Activated T-cell treated with anti-CD3 and anti-CD28 coated beads, Interleukin-2, amount 50 U/mL, for 4 hours (primary cell): ENCODE measurements around the gene PDP2. TPM values are rescaled to one million over a fixed set of nuclear protein-coding genes. Genes with fewer than 3 reads are reported as not detected.

ENCODE experiments used
- ATAC-seq, 2 donors: fragments of 200-7000 bp; cut with Tn5 transposase; one replicate each; pipeline ENCODE4 v1.10.0; 2021
- DNase-seq: peaks from one replicate; pipeline ENCODE4 v3.0.0-alpha.2; 2020
- H3K27me3 Mint-ChIP-seq: one replicate; pipeline ENCODE4 v1.8.0; 2021; ENCODE audit warnings: low read depth, mixed read lengths
- H3K36me3 Mint-ChIP-seq: one replicate; pipeline ENCODE4 v1.8.0; 2022; ENCODE audit warnings: mixed read lengths; ENCODE audit not compliant: insufficient read depth
- H3K4me1 Mint-ChIP-seq: one replicate; pipeline ENCODE4 v1.8.0; 2021; ENCODE audit warnings: low read depth, mixed read lengths
- H3K4me3 Mint-ChIP-seq: one replicate; pipeline ENCODE4 v1.8.0; 2021; ENCODE audit warnings: mild to moderate bottlenecking, moderate library complexity, mixed read lengths
- H3K9me3 Mint-ChIP-seq: one replicate; pipeline ENCODE4 v1.8.0; 2021; ENCODE audit warnings: mixed read lengths
- total RNA-seq, 3 donors: library from RNA; stranded (reverse); gene quantifications; one replicate each; pipeline ENCODE4 v1.2.1, GENCODE V29; 2021

PDP2 gene
- total RNA-seq, 3 donors from 2014 or later = 27.4 to 31.1 (median 28.4) TPM

DNA sequence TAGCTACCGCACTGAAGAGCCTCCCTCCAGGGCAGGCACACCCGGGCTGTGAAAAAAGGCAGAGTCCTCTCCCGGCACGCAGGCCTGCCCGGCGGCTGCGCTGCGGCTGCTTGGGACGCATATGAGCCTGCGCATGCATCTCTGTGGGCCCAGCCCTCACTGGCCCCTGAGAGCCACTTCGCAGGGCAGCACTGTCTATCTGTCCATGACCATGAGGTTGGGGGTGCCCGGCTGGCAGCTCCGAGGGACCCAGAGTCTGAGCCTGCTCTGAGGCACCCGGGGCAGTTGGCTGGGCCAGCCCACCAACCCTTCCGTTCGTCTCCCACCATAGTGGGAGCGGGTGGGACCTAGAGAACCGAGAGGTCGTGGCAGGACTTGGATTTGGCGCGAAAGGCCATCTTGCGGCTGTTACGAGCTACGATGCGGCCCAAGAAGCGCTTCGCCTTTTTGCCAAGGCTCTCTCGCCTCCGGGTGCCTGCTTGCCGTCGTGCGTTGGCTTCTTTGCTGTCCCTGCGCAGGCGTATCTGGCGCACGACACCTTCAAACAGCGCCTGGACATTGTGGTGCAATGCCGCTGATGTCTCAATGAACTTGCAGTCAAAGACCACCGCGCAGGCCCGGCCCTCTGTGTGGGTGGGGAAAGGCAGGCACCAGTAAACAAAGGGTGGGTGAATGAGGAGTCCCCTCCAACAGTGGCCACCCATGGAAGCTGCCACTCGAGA lies 41.6 kb downstream of the PDP2 start:
- no peak overlapping the region for H3K4me3 Mint-ChIP-seq
- H3K4me1 Mint-ChIP-seq = peaks cover 6% of the 10 kb centered on the region
- peaks cover 35% of the 10 kb centered on the region for H3K27me3 Mint-ChIP-seq
- ATAC-seq (no peak), DNase-seq (no peak)
- H3K9me3 Mint-ChIP-seq = no peaks in the 10 kb centered on the region
- no peaks in the 10 kb centered on the region for H3K36me3 Mint-ChIP-seq

DNA sequence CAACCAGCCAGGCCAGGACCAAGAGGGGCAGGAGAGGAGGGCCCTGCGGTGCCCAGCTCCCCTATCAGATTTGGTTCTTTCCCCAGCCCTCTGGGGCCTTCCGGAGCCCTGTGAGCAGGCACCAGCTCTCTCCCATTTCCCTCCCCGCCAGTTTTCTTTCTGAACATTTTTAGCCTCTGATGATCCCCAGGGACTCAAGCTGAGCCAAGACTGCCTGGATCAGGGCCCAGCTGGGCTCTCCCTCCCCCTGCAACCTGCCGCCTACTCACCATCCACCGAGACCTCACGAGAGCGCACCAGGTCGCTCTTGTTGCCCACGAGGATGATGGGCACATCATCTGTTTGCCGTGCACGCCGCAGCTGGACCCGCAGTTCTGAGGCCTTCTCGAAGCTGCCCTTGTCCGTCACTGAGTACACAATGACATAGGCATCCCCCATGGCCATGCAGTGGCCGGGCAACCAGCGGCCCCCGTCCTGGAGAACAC lies 43.0 kb downstream of the PDP2 start:
- DNase-seq (no peak), ATAC-seq (no peak)
- Mint-ChIP-seq H3K36me3 (no peaks in the 10 kb centered on the region), H3K27me3 (peaks cover 35% of the 10 kb centered on the region), H3K9me3 (no peaks in the 10 kb centered on the region), H3K4me3 (no peak overlapping the region), H3K4me1 (peaks cover 6% of the 10 kb centered on the region)

DNA sequence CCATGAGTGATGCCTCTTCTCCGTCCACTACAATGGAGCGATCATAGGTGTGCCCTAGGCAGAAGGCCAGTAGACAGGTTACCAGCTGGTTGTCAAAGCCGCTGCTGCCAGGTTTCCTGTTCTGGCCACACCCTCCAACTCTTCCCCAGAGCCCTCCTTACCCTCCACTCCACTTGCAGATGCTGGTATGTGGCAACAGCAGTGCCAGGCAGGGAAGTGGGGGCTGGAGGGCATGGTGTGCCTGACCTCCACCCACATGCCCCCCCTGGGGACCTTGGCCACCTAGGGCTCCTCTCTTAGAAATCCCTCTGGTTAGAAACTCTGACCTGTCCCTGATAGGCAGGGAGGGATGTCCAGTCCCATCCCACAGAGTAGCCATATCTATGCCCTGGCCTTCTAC lies 43.6 kb downstream of the PDP2 start:
- ATAC-seq = no peak
- peaks cover 6% of the 10 kb centered on the region for H3K4me1 Mint-ChIP-seq
- no peaks in the 10 kb centered on the region for H3K36me3 Mint-ChIP-seq
- DNase-seq = no peak
- peaks cover 35% of the 10 kb centered on the region for H3K27me3 Mint-ChIP-seq
- no peak overlapping the region for H3K4me3 Mint-ChIP-seq
- H3K9me3 Mint-ChIP-seq = no peaks in the 10 kb centered on the region

DNA sequence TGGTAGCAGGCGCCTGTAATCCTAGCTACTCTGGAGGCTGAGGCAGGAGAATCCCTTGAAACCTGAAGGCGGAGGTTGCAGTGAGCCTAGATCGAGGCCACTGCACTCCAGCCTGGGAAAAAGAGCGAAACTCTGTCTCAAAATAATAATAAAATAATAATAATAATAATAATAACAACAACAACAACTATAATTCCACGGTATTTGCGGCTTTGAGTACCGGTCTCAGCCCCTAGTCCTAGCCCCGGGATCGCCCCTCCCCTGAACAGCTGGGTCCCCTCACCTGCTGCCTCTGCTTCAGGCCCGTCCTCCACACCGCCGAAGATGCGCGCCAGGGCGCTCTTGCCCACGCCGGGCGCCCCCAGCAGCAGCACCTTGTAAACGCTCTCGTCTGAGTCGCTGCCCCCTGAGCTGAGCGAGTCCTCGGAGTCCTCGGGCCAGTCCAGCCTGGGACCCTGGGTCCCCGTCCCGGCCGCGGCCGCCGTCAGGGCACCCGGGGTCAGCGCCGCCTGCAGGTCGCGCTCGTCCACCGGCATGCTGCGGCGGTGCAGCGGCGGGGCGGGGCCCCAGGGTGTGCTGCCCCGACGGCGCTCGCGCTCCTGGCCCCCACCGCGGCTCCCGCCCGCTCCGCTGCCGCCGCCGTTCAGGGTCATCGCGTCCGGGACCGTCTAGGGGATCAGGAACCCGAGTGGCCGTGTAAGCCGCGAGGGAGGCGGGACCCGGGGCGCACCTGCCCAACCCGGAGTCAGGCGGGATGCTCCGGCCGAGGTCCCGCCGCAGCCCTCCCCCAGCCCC lies 44.4 kb downstream of the PDP2 start:
- DNase-seq = peak; percentile 15
- peak overlapping the region; percentile 42 for H3K4me3 Mint-ChIP-seq
- peaks cover 6% of the 10 kb centered on the region for H3K4me1 Mint-ChIP-seq
- H3K36me3 Mint-ChIP-seq = no peaks in the 10 kb centered on the region
- H3K27me3 Mint-ChIP-seq = peaks cover 35% of the 10 kb centered on the region
- no peaks in the 10 kb centered on the region for H3K9me3 Mint-ChIP-seq
- ATAC-seq = peak; percentile 87 to 89

DNA sequence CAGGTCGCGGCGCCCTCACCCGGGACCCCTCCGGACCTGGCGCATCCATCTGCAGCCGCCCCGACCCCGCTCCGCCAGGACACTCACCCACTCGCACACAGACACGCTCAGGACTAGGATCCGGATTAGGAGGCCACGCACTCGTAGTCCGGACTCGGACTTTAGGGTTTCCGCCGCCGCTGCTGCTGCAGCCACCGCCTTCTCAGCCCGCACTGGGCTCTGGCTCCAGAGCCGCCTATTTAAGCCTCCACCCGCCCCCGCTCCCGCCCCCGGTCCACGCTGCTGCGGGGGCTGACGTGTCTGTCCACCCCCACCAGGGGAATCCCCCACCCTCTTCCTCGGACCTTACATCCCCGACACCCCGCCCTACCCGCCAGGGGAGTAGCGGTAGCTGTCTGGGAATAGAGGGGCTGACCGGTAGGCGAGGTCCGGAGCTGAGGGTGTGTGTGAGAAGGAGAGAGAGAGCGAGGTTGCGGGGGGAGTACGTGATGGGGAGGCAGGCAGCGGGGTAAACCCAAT lies 45.1 kb downstream of the PDP2 start, which contains the start of gene RRAD:
Gene RRAD, minus strand, starts transcription at position 214 of the 519 bp plus-strand sequence. CDS start 356 bp downstream, outside the sequence.
- Mint-ChIP-seq H3K4me1 (peaks cover 6% of the 10 kb centered on the region), H3K27me3 (peaks cover 35% of the 10 kb centered on the region), H3K4me3 (peak within 1 kb of the TSS; percentile 64), H3K9me3 (no peaks in the 10 kb centered on the region), H3K36me3 (no peaks in the 10 kb centered on the region)
- DNase-seq (peak; percentile 24), ATAC-seq (peak in 1 of 2 donors; percentile 7)

DNA sequence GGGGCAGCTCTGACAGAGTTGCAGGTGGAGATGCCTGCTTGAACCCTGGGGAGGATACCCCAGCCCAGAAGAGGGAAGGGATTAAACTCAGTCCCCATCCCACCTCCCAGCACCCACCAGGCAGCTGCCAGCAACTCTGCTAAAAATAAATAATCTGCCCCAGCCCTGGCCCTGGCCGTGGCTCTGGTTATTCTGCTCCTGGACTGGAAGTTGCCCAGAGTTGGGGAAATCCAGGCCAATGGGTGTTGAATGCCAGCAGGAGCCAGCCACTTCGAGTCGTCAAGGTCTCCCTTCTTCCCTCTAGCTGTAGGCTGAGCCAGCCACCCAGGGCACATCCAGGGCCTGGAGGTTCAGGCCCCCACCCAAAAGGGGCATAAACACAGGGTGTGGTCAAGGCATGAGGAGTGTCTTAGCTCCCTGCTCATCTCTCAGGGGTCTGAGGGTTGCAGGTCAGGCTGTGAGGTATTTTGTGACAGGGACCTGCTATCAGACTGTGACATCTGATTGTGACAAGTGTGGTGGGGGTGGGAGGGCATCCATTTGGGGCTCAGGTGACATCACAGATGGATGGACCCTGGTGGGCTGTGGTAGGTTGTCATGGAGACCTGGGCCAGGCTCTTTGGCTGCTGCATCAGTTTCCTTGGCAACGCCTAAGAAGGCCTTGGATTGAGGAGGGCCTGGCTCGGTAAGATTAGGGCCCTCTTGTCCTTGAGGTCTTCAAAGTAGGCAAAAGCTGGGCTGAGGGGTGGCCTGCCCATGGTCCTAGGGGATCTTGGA lies 46.0 kb downstream of the PDP2 start:
- peaks cover 2% of the 10 kb centered on the region for H3K36me3 Mint-ChIP-seq
- no peaks in the 10 kb centered on the region for H3K9me3 Mint-ChIP-seq
- ATAC-seq = no peak
- H3K4me1 Mint-ChIP-seq = peaks cover 6% of the 10 kb centered on the region
- peaks cover 33% of the 10 kb centered on the region for H3K27me3 Mint-ChIP-seq
- H3K4me3 Mint-ChIP-seq = no peak overlapping the region
- DNase-seq = no peak

DNA sequence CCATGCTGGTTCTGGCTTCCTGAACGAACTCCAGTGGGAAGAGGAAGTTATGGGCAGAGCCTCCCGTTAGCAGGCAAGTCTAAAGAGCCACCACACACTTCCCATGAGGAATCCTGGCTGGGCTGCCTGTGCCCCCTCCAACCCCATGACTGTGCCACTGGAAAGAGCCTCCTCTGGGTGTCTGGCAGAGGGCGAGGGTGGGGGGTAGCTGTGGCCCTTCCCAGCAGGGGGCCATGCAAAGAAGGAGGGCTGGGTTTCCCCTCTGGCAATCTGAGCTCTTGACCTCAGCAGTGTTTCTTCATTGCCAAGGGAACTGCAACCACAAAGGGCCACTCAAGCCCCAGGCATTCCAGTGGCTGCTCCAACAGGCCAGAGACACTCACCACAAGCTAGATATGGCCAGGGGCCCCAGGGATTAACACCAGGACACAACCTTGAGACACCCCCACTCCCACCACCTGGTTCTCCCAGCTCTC lies 46.7 kb downstream of the PDP2 start:
- DNase-seq (no peak), ATAC-seq (no peak)
- Mint-ChIP-seq H3K9me3 (no peaks in the 10 kb centered on the region), H3K4me1 (peaks cover 10% of the 10 kb centered on the region), H3K4me3 (no peak overlapping the region), H3K36me3 (peaks cover 8% of the 10 kb centered on the region), H3K27me3 (peaks cover 32% of the 10 kb centered on the region)

DNA sequence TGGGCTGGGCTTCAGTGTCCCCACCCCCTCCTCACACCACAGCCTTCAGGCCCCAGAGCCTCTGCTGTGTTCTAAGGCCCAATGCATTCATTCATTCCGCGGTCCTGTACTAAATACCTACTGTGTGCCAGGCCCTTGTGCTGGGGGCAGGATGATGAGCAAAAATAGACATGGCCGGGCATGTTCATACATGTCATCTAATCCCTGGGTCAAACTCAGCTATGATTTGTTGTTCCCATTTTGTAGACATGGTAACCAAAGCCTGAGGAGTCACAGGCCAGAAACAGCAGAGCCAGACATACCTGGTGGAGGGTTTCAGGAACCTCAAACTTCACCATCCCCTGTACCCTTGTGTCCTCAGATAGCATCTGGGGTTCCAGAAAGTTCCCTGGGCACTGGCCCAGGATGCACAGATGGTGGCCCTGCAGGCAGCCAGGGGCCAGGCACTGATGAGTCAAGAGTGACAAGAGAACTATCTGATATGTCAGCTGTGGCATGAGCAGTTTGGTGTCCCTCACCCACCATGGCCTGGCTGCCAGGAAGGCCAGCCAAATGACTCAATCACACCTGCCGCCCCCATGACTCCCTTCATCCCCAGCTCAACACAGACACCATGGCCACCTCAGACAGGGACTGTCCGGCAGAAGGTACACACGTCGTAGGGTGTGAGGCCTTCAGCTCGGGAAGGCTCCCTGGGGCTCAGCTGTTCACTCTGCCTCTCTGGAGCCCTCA lies 47.8 kb downstream of the PDP2 start:
- Mint-ChIP-seq H3K4me1 (peaks cover 20% of the 10 kb centered on the region), H3K27me3 (peaks cover 25% of the 10 kb centered on the region), H3K9me3 (no peaks in the 10 kb centered on the region), H3K36me3 (peaks cover 18% of the 10 kb centered on the region), H3K4me3 (no peak overlapping the region)
- ATAC-seq = no peak
- DNase-seq = no peak

DNA sequence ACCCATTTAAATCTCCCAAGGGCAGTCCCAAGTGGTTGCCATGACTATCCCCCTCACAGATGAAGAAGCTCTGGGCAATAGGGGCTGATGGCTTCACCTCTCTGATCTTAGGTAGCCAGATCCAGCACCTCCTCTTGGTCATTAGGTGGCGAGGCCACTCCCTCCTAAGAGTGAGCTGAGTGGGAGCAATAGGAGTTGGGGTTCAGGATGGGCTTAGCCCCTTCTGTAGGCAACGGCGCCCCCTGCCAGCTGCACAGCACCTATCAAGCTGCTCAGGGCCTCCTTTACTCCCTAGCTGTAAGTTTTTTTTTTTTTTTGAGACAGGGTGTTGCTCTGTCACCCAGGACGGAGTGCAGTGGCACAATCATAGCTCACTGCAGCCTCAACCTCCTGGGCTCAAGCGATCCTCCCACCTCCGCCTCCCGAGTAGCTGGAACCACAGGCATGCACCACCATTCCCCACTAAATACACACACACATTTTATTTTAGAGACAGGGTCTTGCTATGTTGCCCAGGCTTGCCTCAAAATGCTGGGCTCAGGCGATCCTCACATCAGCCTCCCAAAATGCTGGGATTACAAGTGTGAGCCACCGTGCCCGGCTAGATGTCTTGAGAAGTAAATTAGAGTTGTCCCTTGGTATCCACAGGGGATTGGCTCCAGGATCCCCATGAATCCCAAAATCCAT lies 48.5 kb downstream of the PDP2 start:
- ATAC-seq (no peak), DNase-seq (no peak)
- peaks cover 27% of the 10 kb centered on the region for H3K4me1 Mint-ChIP-seq
- H3K4me3 Mint-ChIP-seq = no peak overlapping the region
- no peaks in the 10 kb centered on the region for H3K9me3 Mint-ChIP-seq
- peaks cover 17% of the 10 kb centered on the region for H3K27me3 Mint-ChIP-seq
- peaks cover 25% of the 10 kb centered on the region for H3K36me3 Mint-ChIP-seq

DNA sequence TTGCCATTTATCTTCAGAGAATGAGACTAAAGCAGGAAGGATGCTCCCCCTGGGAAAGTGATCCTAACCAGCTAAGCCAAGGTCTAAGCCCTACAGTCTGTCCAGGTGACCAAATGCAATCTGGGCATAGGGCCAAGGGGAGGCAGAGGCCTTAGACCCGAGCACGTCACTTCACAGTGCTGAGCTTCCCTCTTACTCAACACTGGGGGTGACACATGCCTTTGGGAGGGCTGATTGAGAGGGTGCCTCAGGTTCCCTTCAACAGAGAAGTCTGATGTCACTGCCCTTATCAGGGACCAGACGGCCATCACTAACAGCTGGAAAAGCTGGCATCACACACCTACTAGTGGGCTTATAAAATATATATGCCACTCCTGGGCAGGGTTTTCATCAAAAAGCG lies 49.9 kb downstream of the PDP2 start:
- DNase-seq (no peak), ATAC-seq (no peak)
- H3K4me1 Mint-ChIP-seq = peaks cover 34% of the 10 kb centered on the region
- H3K4me3 Mint-ChIP-seq = no peak overlapping the region
- H3K27me3 Mint-ChIP-seq = peaks cover 11% of the 10 kb centered on the region
- peaks cover 25% of the 10 kb centered on the region for H3K36me3 Mint-ChIP-seq
- no peaks in the 10 kb centered on the region for H3K9me3 Mint-ChIP-seq

DNA sequence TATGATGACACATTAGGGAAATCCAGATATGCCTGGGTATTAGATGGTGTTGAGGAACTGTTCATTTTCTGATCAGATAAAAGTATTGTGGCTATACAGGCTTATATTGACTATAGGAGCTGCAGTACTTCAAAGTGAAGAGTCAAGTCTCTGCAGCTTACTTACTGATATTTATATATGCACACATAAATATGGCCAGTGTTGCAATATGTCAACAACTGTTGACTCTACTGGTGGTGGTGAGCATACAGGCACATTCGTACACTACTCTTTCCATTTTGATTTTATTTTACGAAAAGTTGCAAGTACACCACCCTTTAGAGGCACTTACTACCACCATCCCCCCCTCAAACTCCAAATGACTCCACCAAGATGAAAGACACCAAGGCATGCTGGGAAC lies 51.4 kb downstream of the PDP2 start:
- Mint-ChIP-seq H3K4me3 (peak overlapping the region; percentile 99), H3K4me1 (peaks cover 40% of the 10 kb centered on the region), H3K9me3 (no peaks in the 10 kb centered on the region), H3K36me3 (peaks cover 26% of the 10 kb centered on the region), H3K27me3 (no peaks in the 10 kb centered on the region)
- no peak for ATAC-seq
- no peak for DNase-seq

DNA sequence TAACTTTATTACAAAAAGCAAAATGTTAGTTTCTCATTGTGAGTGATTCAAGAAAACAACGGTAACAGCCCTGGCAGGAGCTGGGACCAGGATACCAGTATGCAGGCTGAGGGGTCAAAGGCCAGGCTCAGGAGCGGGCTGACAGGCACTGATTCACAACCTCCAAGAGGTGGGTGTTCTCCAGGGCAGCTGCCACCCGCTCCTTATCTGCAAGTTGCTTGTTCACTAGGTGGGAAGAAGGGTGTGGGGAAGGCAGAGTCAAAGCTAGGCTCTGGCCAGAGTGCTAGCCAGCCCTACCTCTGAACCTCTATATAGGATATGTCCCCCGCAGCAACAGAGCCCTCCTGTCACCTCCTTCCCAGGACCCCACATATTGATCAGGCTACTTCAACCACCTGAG lies 51.8 kb downstream of the PDP2 start:
- peaks cover 43% of the 10 kb centered on the region for H3K4me1 Mint-ChIP-seq
- H3K27me3 Mint-ChIP-seq = no peaks in the 10 kb centered on the region
- DNase-seq (no peak), ATAC-seq (no peak)
- peak overlapping the region; percentile 99 for H3K4me3 Mint-ChIP-seq
- no peaks in the 10 kb centered on the region for H3K9me3 Mint-ChIP-seq
- H3K36me3 Mint-ChIP-seq = peaks cover 27% of the 10 kb centered on the region

DNA sequence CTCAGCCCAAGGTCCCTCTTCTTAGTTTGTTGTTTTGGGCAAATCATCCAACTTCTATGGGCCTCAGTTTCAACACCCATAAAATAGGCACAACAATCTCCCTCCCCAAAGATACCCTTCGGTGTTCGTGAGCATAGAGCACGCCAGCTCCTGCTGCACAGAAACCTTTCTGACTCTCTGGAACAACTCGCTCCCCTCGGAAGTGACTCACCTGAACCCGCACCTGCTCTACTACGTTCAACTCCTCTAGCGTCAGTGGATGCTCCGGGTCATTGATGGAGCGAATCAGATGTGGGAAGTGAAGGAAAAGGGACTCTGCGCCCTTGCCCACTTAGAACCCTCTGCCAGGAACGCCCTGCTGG lies 53.4 kb downstream of the PDP2 start:
- peaks cover 47% of the 10 kb centered on the region for H3K4me1 Mint-ChIP-seq
- peaks cover 30% of the 10 kb centered on the region for H3K36me3 Mint-ChIP-seq
- H3K9me3 Mint-ChIP-seq = no peaks in the 10 kb centered on the region
- DNase-seq = peak; percentile 57
- peak overlapping the region; percentile 99 for H3K4me3 Mint-ChIP-seq
- H3K27me3 Mint-ChIP-seq = no peaks in the 10 kb centered on the region
- peak; percentile 71 to 76 for ATAC-seq
